Colonic mucosa (tissue), 4 donors: ENCODE data around the gene KRTAP4-3. TPM values are rescaled to one million over a fixed set of nuclear protein-coding genes. Genes with fewer than 3 reads are reported as not detected.

Source experiments
- DNase-seq: peaks from one replicate; pipeline ENCODE4 v3.0.0-alpha.2; 2020
- H3K27ac ChIP-seq: fragments of 200-600 bp; one replicate; pipeline ENCODE4 v1.8.0; 2021
- H3K27me3 ChIP-seq: fragments of 200-600 bp; one replicate; pipeline ENCODE4 v1.8.0; 2021
- H3K36me3 ChIP-seq: fragments of 200-600 bp; one replicate; pipeline ENCODE4 v1.8.0; 2021
- H3K4me1 ChIP-seq: fragments of 200-600 bp; one replicate; pipeline ENCODE4 v1.8.0; 2021; ENCODE audit warnings: mild to moderate bottlenecking
- H3K4me3 ChIP-seq: fragments of 200-600 bp; one replicate; pipeline ENCODE4 v1.8.0; 2021
- H3K9ac ChIP-seq, 2 donors: one replicate each; pipeline ENCODE4 v1.7.0; 2013; ENCODE audit warnings: control low read depth in 2 of 2, low read depth in 2 of 2, low read length in 2 of 2
- H3K9me3 ChIP-seq: fragments of 200-600 bp; one replicate; pipeline ENCODE4 v1.8.0; 2021
- intact Hi-C: fragments of 100-400 bp; cut with DNase I; formaldehyde crosslinking; loops from one replicate; pipeline ENCODE4 v1.14.1; 2022
- total RNA-seq, 2 donors: library from RNA; stranded (reverse); fragmentation: NEBNext Ultra II Directional in 1 of 2; extraction: Animal tissue kit (Norgen Biotek cat#: 25700) in 1 of 2; gene quantifications; one replicate each; pipeline ENCODE4 v1.2.1, GENCODE V29; 2021
- TF ChIP-seq, protein P1 (sequence below): fragments of 200-600 bp; IDR thresholded peaks from one replicate; pipeline ENCODE4 v1.8.0; 2022; ENCODE audit warnings: antibody characterized with exemption, mild to moderate bottlenecking
- donor health status: healthy.
- donor health status: DM: no; HTN: no; CAD: no.
- donor health status: DM: no; HTN: no; CAD: no.

The KRTAP4-3 gene
- total RNA-seq, 2 donors from 2014 or later = not detected

DNA sequence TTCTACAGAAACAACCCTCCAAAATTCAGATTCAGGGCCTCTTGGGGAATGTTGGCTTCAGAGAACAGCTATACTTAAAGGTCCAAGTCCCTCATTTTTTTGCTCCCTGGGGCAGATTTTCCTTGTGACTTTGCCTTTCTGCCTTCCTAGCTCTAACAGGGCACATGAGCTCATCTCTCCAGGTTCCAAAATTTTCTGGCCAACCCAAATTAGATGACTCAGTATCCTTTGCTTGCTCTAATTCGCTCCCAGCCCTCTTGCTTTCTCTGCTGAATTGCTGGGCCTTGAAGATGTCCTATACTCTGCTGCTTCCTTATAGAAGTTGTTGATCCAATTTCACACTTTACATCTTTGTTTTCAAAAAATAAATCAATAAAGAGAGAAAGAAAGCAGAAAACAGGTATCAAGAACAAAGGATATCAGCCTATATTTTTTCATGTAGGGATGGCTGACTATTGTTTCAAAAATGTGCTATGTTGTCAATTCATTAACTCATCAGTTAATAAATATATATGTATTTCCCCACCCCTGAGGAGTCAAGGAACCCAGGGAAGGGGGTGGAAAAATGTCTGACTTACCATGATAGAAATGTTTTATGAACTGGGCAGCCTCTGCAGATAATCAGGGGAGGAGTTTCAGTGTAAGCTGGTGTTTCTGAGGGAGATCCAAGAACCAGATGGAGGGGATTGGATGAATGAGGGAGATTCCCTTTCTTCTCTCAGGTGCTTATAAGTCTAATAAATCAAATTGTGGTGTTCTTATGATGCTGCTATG, 11.0 kb upstream of the KRTAP4-3 start:
- Histone ChIP-seq H3K9me3 (no peaks in the 10 kb centered on the region), H3K4me1 (no peaks in the 10 kb centered on the region), H3K36me3 (no peaks in the 10 kb centered on the region), H3K9ac (no peak overlapping the region), H3K4me3 (no peak overlapping the region), H3K27ac (no peak overlapping the region), H3K27me3 (no peaks in the 10 kb centered on the region)
- DNase-seq = no peak
- TF ChIP-seq, protein P1, sequence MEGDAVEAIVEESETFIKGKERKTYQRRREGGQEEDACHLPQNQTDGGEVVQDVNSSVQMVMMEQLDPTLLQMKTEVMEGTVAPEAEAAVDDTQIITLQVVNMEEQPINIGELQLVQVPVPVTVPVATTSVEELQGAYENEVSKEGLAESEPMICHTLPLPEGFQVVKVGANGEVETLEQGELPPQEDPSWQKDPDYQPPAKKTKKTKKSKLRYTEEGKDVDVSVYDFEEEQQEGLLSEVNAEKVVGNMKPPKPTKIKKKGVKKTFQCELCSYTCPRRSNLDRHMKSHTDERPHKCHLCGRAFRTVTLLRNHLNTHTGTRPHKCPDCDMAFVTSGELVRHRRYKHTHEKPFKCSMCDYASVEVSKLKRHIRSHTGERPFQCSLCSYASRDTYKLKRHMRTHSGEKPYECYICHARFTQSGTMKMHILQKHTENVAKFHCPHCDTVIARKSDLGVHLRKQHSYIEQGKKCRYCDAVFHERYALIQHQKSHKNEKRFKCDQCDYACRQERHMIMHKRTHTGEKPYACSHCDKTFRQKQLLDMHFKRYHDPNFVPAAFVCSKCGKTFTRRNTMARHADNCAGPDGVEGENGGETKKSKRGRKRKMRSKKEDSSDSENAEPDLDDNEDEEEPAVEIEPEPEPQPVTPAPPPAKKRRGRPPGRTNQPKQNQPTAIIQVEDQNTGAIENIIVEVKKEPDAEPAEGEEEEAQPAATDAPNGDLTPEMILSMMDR = no peak
- intact Hi-C loops = no loop called here

DNA sequence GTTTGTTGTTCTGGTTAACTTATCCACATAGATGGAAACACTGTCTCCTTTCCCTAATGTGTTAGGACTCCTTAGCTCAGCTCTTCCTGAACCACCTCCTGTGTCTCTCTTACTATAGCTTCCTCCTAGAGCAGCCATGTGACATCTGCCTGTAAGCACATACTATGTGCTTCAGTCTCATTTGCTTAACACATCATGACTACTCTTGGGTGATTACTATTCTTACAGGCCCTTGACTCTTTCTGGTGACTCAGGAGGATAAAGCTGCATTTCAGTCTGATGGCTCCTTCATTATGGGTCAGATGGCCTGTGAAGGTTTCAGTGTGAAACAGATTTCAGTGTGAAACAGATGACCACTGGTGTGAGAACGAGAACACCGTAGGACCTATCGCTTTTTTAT, 10.3 kb upstream of the KRTAP4-3 start:
- no peaks in the 10 kb centered on the region for H3K9me3 ChIP-seq
- no peaks in the 10 kb centered on the region for H3K36me3 ChIP-seq
- H3K9ac ChIP-seq = no peak overlapping the region
- TF ChIP-seq, protein P1 = no peak
- no peak overlapping the region for H3K27ac ChIP-seq
- intact Hi-C loops = no loop called here
- H3K4me1 ChIP-seq = no peaks in the 10 kb centered on the region
- H3K27me3 ChIP-seq = no peaks in the 10 kb centered on the region
- DNase-seq = no peak
- H3K4me3 ChIP-seq = no peak overlapping the region

DNA sequence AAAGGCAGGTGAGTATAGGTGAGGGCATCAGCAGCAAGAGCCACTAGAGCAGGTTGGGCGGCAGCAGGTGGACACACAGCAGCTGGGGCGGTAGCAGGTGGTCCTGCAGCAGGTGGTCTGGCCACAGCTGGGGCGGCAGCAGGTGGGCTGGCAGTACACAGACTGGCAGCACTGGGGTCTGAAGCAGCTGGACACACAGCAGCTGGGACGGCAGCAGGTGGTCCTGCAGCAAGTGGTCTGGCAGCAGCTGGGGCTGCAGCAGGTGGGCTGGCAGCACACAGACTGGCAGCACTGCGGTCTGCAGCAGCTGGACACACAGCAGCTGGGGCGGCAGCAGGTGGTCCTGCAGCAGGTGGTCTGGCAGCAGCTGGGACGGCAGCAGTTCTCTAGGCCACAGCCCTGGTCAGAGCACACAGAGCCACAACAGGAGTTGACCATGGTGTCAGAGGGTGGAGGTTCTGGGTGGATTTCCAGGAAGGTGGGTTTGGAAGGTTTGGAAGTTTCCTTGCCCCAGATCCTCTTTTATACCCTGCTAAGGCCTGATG, 9.8 kb upstream of the KRTAP4-3 start, which contains the start of gene KRTAP4-2:
Gene KRTAP4-2 (minus strand): TSS at position 495 of the 545 bp plus-strand sequence. CDS start 57 bp downstream, at position 438.
- H3K36me3 ChIP-seq = no peaks in the 10 kb centered on the region
- no peak for DNase-seq
- H3K27me3 ChIP-seq = no peaks in the 10 kb centered on the region
- H3K9ac ChIP-seq = no peak within 1 kb of the TSS
- TF ChIP-seq, protein P1 = no peak
- no peaks in the 10 kb centered on the region for H3K4me1 ChIP-seq
- H3K4me3 ChIP-seq = no peak within 1 kb of the TSS
- no peak within 1 kb of the TSS for H3K27ac ChIP-seq
- H3K9me3 ChIP-seq = no peaks in the 10 kb centered on the region
- intact Hi-C loops = no loop called here

DNA sequence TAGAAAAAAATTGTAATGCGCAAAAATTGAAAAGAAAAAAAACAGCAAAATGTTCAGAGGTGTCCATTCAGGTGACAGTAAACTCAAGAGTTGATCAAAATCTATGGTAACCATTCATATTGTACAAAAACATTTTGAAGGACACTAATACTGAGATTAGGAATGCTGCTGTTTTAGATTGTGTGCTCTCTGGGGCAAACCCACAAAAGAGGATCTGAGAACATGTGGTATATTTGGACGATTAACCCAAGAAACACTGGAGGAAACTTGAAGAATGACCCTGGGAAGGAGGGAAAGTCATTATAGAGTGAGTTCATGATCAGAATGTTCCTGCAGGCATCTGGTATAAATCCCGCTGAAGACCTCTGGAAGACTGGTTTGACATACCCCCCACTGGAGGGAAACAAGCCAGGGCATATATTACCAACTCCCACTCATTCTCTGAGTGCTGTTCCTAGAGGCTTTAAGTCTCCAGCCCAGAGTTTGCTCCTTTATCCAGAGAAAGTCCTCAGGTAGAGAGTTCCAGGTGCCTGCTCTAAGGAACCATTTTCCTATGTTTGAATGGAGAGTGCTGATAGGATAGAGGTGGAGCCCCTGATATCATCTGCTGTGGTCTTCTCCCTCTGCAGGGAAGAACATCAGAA, 8.8 kb upstream of the KRTAP4-3 start:
- Histone ChIP-seq H3K9ac (no peak overlapping the region), H3K27me3 (no peaks in the 10 kb centered on the region), H3K9me3 (no peaks in the 10 kb centered on the region), H3K4me1 (no peaks in the 10 kb centered on the region), H3K27ac (no peak overlapping the region), H3K36me3 (no peaks in the 10 kb centered on the region), H3K4me3 (no peak overlapping the region)
- intact Hi-C loops = no loop called here
- TF ChIP-seq, protein P1 = no peak
- no peak for DNase-seq

DNA sequence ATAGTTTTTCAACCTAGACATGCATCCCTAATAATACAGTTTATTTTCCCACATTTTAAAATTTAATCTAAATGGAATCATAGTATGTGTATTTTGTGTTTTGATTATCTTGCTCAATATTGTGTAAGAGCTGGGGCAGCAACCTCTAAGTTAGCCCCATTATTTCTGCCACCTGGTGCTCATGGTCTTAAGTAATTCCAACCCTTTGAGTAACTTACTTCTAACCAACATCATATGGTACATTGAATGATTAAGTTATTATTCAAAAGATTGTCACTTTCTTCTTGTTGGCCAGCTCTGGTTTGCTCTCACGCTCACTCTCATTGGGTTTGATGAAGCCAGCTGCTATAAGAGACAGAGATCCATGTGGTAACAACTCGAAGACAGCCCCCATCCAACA, 3.9 kb upstream of the KRTAP4-3 start:
- DNase-seq = no peak
- TF ChIP-seq, protein P1 = no peak
- Histone ChIP-seq H3K27ac (no peak overlapping the region), H3K36me3 (no peaks in the 10 kb centered on the region), H3K9ac (no peak overlapping the region), H3K9me3 (no peaks in the 10 kb centered on the region), H3K27me3 (no peaks in the 10 kb centered on the region), H3K4me1 (no peaks in the 10 kb centered on the region), H3K4me3 (no peak overlapping the region)
- intact Hi-C loops = no loop called here
